Measurements from ENCODE around the gene KIF24.
"Not testable (repeated sequence)": the region's sequence is repeated elsewhere in the genome, so short reads cannot be mapped to it uniquely, and the experiment has no call there.

The KIF24 gene

GRCh38 chr9:34331196-34331595 is 2.1 kb upstream of the KIF24 start:
- no peak for DNase-seq (ENCODE audit: low read depth in 2 of 2)

GRCh38 chr9:34328500-34328986 is 525 bp downstream of the KIF24 start:
- DNase-seq (ENCODE audit: low read depth in 2 of 2) = no peak

GRCh38 chr9:34326690-34327089 is 2.4 kb downstream of the KIF24 start:
- DNase-seq (ENCODE audit: low read depth in 2 of 2) = no peak

GRCh38 chr9:34322899-34323591 is 6.0 kb downstream of the KIF24 start:
- no peak for DNase-seq (ENCODE audit: low read depth in 2 of 2)

GRCh38 chr9:34321451-34321850 is 7.6 kb downstream of the KIF24 start:
- no peak for DNase-seq (ENCODE audit: low read depth in 2 of 2)

GRCh38 chr9:34318163-34318790 is 10.8 kb downstream of the KIF24 start:
- DNase-seq (ENCODE audit: low read depth in 2 of 2) = no peak

GRCh38 chr9:34317436-34317835 is 11.6 kb downstream of the KIF24 start:
- DNase-seq (ENCODE audit: low read depth in 2 of 2) = no peak

- DNase-seq (ENCODE audit: low read depth in 2 of 2) = no peak
Observed at GRCh38 chr9:34311499-34312185, 17.4 kb downstream of the KIF24 start.

- DNase-seq (ENCODE audit: low read depth in 2 of 2) = no peak
Observed at GRCh38 chr9:34310215-34310614, 18.9 kb downstream of the KIF24 start.

- DNase-seq (ENCODE audit: low read depth in 2 of 2) = not testable (repeated sequence)
Observed at GRCh38 chr9:34308316-34308715, 20.8 kb downstream of the KIF24 start.

- not testable (repeated sequence) for DNase-seq (ENCODE audit: low read depth in 2 of 2)
Observed at GRCh38 chr9:34301064-34301463, 28.0 kb downstream of the KIF24 start.

- no peak for DNase-seq (ENCODE audit: low read depth in 2 of 2)
Observed at GRCh38 chr9:34292552-34292951, 36.5 kb downstream of the KIF24 start.

- DNase-seq (ENCODE audit: low read depth in 2 of 2) = no peak
Observed at GRCh38 chr9:34291423-34291822, 37.6 kb downstream of the KIF24 start.

GRCh38 chr9:34291023-34291422 is 38.0 kb downstream of the KIF24 start:
- DNase-seq (ENCODE audit: low read depth in 2 of 2) = no peak

GRCh38 chr9:34289159-34289558 is 39.9 kb downstream of the KIF24 start:
- no peak for DNase-seq (ENCODE audit: low read depth in 2 of 2)

GRCh38 chr9:34282096-34282495 is 47.0 kb downstream of the KIF24 start:
- no peak for DNase-seq (ENCODE audit: low read depth in 2 of 2)

- no peak for DNase-seq (ENCODE audit: low read depth in 2 of 2)
Observed at GRCh38 chr9:34279411-34279810, 49.7 kb downstream of the KIF24 start.

Data from stimulated activated CD8-positive, alpha-beta memory T cell treated with anti-CD3 and anti-CD28 coated beads, Interleukin-2, amount 100 ng/mL, for 48 hours (primary cell).